Lower leg skin (tissue), 3 donors: ENCODE measurements around the gene CCDC197.

ENCODE experiments used
- CTCF ChIP-seq, 3 donors: fragments of 450-650 bp; IDR thresholded peaks; one replicate each; pipeline ENCODE4 v1.5.1; 2016; ENCODE audit warnings: antibody characterized with exemption in 3 of 3, mild to moderate bottlenecking in 3 of 3, moderate library complexity in 2 of 3
- POLR2A ChIP-seq, 2 donors: fragments of 450-650 bp; IDR thresholded peaks; one replicate each; pipeline ENCODE4 v1.6.1; 2016 to 2017; ENCODE audit warnings: antibody characterized with exemption in 2 of 2, mild to moderate bottlenecking in 1 of 2, moderate library complexity in 1 of 2

- TF ChIP-seq CTCF (IDR thresholded peaks at IDR 0.05) (no peak), POLR2A (IDR thresholded peaks at IDR 0.05) (no peak)
Observed at GRCh38 chr14:93998871-93999403, 1.8 kb downstream of the CCDC197 start.
